Body of pancreas (tissue), 4 donors: ENCODE results near the gene VPS26C. TPM values are rescaled to one million over a fixed set of nuclear protein-coding genes. Genes with fewer than 3 reads are reported as not detected.

Experiments used
- ATAC-seq: fragments of 150-250 bp; one replicate; pipeline ENCODE4 v1.9.1; 2016
- DNase-seq, 4 donors: peaks; one replicate each; pipeline ENCODE4 v3.0.0-alpha.2; 2019
- H3K27ac ChIP-seq, 4 donors: fragments of 200-600 bp; sonication (generic); 1 replicate in 3 of 4; 2 replicates in 1 of 4; pipeline versions ENCODE4 v1.5.1 to v1.6.1; 2016 to 2019; ENCODE audit warnings: mild to moderate bottlenecking in 1 of 4, mixed read lengths in 1 of 4, moderate library complexity in 1 of 4
- H3K27me3 ChIP-seq, 2 donors: fragments of 200-600 bp; sonication (generic); one replicate each; pipeline ENCODE4 v1.6.0; 2016; ENCODE audit warnings: mild to moderate bottlenecking in 1 of 2
- H3K36me3 ChIP-seq, 2 donors: fragments of 200-600 bp; sonication (generic); replicated peaks in 1 of 2; 2 replicates each; pipeline ENCODE4 v1.5.1; 2016; ENCODE audit warnings: low read depth in 2 of 2; ENCODE audit not compliant: insufficient read depth in 1 of 2
- H3K4me1 ChIP-seq: fragments of 200-600 bp; sonication (generic); one replicate; pipeline ENCODE4 v1.6.0; 2016
- H3K4me3 ChIP-seq, 2 donors: fragments of 200-600 bp; sonication (generic); 1 replicate in 1 of 2; 2 replicates in 1 of 2; pipeline ENCODE4 v1.5.1; 2016 to 2019
- H3K9me3 ChIP-seq, 3 donors: fragments of 200-600 bp; sonication (generic); 1 replicate in 2 of 3; 2 replicates in 1 of 3; pipeline ENCODE4 v1.5.1; 2016
- POLR2A ChIP-seq, 3 donors: fragments of 450-650 bp; IDR thresholded peaks; one replicate each; pipeline ENCODE4 v1.6.1; 2016; ENCODE audit warnings: antibody characterized with exemption in 3 of 3, mild to moderate bottlenecking in 2 of 3
- WGBS, 2 donors: methylation state at CpG; one replicate each; pipeline ENCODE4 v1.1.5; 2017; 5-methylcytosine and 5-hydroxymethylcytosine counted together
- intact Hi-C: fragments of 100-400 bp; cut with DNase I; formaldehyde crosslinking; loops from one replicate; pipeline ENCODE4 v1.15.1; 2023
- total RNA-seq, 2 donors: library from RNA; depleted of rRNA; stranded (reverse); fragments of >200 nt; gene quantifications; one replicate each; pipeline ENCODE4 v1.1.0, GENCODE V29; 2016
- TF ChIP-seq, protein P1 (sequence below), 7 experiments: fragments of 450-650 bp in 4 of 7; fragments of 200-600 bp in 3 of 7; sonication (generic) in 3 of 7; IDR thresholded peaks; one replicate each; pipeline ENCODE4 v1.5.1; 2016 to 2019; ENCODE audit warnings: antibody characterized with exemption in 7 of 7

VPS26C gene
- total RNA-seq, 2 donors from 2014 or later, result 29.3 to 34.3 TPM

DNA sequence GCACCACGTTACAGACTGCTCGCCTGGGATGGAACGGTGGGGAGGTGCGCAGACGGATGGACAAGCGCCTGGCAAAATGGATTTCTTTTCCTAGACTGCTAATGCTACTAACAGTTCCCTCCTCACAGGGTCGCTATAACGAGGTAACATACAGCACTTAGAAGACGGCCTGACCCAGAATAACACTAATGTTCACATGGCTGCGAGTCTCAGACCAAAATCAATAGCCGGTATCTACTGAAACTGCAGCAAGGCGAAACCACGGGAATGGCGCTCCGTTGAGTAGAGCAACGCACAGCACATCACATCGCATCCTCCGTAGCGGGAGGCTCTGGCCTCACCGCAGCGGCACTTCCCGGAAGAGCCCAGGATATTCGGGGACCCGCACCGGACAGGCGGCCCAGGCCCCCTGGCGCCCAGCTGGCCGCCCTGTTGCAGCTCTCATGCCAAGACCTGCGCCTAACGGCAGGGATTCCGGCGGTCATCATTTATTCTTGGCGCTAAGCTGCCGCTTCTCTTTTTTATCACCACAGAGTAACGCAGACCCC is 46.6 kb downstream of the VPS26C start:
- H3K4me1 ChIP-seq, result peaks cover 6% of the 10 kb centered on the region
- ATAC-seq (peak; percentile 48), DNase-seq (peak; percentile 23 to 28 (median 26))
- peaks cover 8 to 10% of the 10 kb centered on the region in 2 donors for H3K36me3 ChIP-seq
- intact Hi-C loops, result no loop called here
- no peaks in the 10 kb centered on the region for H3K9me3 ChIP-seq
- no peaks in the 10 kb centered on the region for H3K27me3 ChIP-seq
- peak overlapping the region; percentile 61 to 79 (median 70) for H3K27ac ChIP-seq
- 2 to 8% methylated on average over 18 to 35 of the region's 35 CpGs for WGBS, 2 donors
- TF ChIP-seq POLR2A (IDR thresholded peaks at IDR 0.05), result no peak
- TF ChIP-seq, protein P1, sequence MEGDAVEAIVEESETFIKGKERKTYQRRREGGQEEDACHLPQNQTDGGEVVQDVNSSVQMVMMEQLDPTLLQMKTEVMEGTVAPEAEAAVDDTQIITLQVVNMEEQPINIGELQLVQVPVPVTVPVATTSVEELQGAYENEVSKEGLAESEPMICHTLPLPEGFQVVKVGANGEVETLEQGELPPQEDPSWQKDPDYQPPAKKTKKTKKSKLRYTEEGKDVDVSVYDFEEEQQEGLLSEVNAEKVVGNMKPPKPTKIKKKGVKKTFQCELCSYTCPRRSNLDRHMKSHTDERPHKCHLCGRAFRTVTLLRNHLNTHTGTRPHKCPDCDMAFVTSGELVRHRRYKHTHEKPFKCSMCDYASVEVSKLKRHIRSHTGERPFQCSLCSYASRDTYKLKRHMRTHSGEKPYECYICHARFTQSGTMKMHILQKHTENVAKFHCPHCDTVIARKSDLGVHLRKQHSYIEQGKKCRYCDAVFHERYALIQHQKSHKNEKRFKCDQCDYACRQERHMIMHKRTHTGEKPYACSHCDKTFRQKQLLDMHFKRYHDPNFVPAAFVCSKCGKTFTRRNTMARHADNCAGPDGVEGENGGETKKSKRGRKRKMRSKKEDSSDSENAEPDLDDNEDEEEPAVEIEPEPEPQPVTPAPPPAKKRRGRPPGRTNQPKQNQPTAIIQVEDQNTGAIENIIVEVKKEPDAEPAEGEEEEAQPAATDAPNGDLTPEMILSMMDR (IDR thresholded peaks at IDR 0.05), result peak in 3 of 7 experiments; percentile 9 to 16 (median 15)
- H3K4me3 ChIP-seq, result peak overlapping the region in 1 of 2 donors; percentile 21

DNA sequence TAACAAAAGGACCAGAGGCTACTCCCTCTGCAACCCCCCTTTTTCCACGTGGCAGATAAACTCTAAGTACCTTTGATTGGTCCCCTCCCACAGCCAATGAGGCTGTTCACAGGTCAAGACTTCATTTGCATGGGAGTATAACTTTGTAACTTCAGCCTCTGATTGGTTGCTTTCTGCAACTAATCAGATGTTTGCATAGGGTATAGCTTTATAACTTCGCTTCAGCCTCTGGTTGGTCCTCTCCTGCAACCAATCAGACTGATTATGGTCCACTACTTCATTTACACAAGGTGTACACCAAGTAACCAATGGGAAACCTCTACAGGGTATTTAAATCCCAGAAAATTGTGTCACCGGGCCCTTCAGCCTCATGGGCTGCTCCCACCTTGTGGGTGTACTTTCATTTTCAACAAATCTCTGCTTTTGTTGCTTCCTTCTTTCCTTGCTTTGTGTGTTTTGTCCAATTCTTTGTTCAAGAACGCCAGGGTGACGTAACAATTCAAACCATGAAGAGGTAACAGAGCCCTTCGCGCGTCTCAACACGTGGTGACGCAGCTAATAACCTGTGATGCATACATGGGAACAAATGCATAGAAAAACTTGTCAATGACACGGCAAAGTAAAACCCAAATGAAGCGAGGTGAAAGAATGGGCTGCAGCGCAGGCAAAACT is 47.2 kb downstream of the VPS26C start:
- ATAC-seq (no peak), DNase-seq (no peak)
- no peaks in the 10 kb centered on the region for H3K27me3 ChIP-seq
- peak overlapping the region in 1 of 2 donors; percentile 21 for H3K4me3 ChIP-seq
- peaks cover 6% of the 10 kb centered on the region for H3K4me1 ChIP-seq
- WGBS, 2 donors, result 40 to 53% methylated on average over 13 of the region's 13 CpGs
- H3K36me3 ChIP-seq, result peaks cover 3 to 7% of the 10 kb centered on the region in 2 donors
- intact Hi-C loops, result no loop called here
- H3K27ac ChIP-seq, result peak overlapping the region in 3 of 4 donors; percentile 61 to 79 (median 77)
- no peaks in the 10 kb centered on the region for H3K9me3 ChIP-seq
- TF ChIP-seq, protein P1 (IDR thresholded peaks at IDR 0.05), result no peak
- no peak for TF ChIP-seq POLR2A (IDR thresholded peaks at IDR 0.05)

DNA sequence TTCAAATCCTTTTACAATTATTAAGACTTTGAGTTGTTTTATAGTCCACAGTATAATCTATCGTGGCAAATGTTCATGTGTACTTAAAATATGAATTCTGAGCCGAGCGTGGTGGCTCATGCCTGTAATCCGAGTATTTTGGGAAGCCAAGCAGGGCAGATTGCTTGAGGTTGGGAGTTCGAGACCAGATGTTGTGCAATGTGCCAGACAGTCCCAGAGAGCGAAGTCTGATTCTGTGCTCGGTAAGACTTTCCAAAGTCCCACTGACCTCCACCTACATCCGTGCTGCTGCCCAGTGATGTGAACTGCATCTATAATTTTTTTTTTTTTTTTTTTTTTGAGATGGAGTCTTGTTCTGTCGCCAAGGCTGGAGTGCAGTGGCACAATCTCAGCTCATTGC is 52.2 kb downstream of the VPS26C start:
- TF ChIP-seq, protein P1 (IDR thresholded peaks at IDR 0.05), result no peak
- TF ChIP-seq POLR2A (IDR thresholded peaks at IDR 0.05), result no peak
- WGBS, 2 donors, result 85 to 89% methylated on average over 9 of the region's 9 CpGs
- ATAC-seq (no peak), DNase-seq (no peak)
- no peaks in the 10 kb centered on the region for H3K9me3 ChIP-seq
- H3K27ac ChIP-seq, result no peak overlapping the region
- intact Hi-C loops, result no loop called here
- no peak overlapping the region for H3K4me3 ChIP-seq
- H3K4me1 ChIP-seq, result peaks cover 3% of the 10 kb centered on the region
- H3K27me3 ChIP-seq, result no peaks in the 10 kb centered on the region
- no peaks in the 10 kb centered on the region for H3K36me3 ChIP-seq

DNA sequence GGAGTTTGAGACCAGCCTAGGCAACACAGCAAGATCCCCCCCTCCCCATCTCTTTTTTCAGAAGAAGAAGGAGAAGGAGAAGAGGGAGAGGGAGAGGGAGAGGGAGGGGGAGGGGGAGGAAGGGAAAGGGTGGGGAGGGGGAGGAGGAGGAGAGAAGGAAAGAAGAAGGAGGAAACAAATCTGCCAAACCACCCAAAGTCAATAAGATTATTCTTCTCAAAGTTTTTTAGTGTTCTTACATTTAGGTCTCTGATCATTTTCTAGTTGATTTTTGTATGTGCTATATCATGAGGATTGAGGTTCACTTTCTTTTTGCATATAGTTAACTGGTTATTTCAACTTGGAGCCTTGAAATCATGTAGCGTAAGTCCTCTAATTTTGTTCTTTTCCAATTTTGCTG is 56.3 kb downstream of the VPS26C start:
- peaks cover 30% of the 10 kb centered on the region for H3K4me1 ChIP-seq
- DNase-seq, result no peak
- intact Hi-C loops, result no loop called here
- H3K9me3 ChIP-seq, result no peaks in the 10 kb centered on the region
- no peaks in the 10 kb centered on the region for H3K36me3 ChIP-seq
- no peak for ATAC-seq
- no peak for TF ChIP-seq POLR2A (IDR thresholded peaks at IDR 0.05)
- TF ChIP-seq, protein P1 (IDR thresholded peaks at IDR 0.05), result no peak
- WGBS, 2 donors, result 89 to 100% methylated on average over 1 of the region's 1 CpG
- H3K27me3 ChIP-seq, result no peaks in the 10 kb centered on the region
- no peak overlapping the region for H3K4me3 ChIP-seq
- no peak overlapping the region for H3K27ac ChIP-seq
